KOPT-K1 (cell line): ENCODE results near the gene SPRR2F.
"Not testable (repeated sequence)": the region's sequence is repeated elsewhere in the genome, so short reads cannot be mapped to it uniquely, and the experiment has no call there.

Experiments
- H3K27ac ChIP-seq: fragments of 200-600 bp; sonication (generic); 2 replicates; pipeline ENCODE4 v1.5.1; 2016; ENCODE audit warnings: antibody characterized with exemption, mild to moderate bottlenecking, low read depth, low read length; ENCODE audit not compliant: poor library complexity, severe bottlenecking
- H3K36me3 ChIP-seq: fragments of 200-600 bp; sonication (generic); 2 replicates; pipeline ENCODE4 v1.5.1; 2017; ENCODE audit warnings: antibody characterized with exemption, mild to moderate bottlenecking, low read length, moderate library complexity; ENCODE audit not compliant: insufficient read depth
- H3K9me3 ChIP-seq: fragments of 200-600 bp; sonication (generic); 2 replicates; pipeline ENCODE4 v1.5.1; 2017; ENCODE audit warnings: antibody characterized with exemption, low read length, mild to moderate bottlenecking; ENCODE audit not compliant: insufficient read depth, poor library complexity, severe bottlenecking

Gene SPRR2F, protein sequence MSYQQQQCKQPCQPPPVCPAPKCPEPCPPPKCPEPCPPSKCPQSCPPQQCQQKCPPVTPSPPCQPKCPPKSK

DNA sequence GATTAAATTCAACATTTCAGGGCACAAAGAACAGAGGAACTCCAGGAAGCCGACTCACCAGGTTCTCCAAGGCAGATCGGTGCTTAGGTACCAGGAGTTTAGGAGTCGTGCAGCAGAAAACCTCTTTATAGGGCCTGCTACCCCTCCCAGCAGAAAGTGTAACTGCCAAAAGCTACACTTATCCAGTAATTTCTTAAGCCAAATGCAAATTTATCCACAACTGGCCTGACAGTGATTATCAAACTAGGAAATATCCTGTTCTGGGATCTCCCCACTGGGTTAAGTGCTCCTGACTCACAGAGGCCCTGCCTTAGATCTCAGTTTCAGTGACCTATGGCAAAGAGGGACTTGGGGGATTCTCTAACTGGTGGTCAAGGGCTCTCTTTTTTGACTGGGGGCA is at the start of gene SPRR2F:
TSS of gene SPRR2F (minus strand) at position 101 of the 400 bp plus-strand sequence. CDS start 783 bp downstream, outside the sequence.
- Histone ChIP-seq H3K9me3 (no peaks in the 10 kb centered on the region), H3K36me3 (no peaks in the 10 kb centered on the region), H3K27ac (no peak within 1 kb of the TSS)

DNA sequence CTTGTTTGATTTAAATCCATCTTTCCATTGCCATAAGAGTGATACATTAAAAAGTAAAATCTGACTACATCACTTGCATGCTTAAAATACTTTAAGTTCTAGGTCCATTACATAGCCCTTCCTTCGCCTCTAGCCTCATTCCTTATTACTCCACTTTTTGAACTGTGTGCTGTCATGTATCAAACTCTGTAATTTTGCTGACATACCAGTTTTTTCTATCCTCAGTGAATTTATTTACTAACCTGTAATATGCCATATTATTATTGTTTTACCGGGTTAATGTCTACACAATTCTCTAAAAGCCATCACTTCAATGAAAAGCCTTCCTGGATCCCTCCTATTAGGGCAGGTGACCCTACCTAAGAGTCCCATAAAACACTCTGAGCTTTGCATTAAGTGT is 42.2 kb upstream of the SPRR2F start:
- H3K36me3 ChIP-seq = no peaks in the 10 kb centered on the region
- H3K9me3 ChIP-seq = peaks cover 20% of the 10 kb centered on the region
- no peak overlapping the region for H3K27ac ChIP-seq

DNA sequence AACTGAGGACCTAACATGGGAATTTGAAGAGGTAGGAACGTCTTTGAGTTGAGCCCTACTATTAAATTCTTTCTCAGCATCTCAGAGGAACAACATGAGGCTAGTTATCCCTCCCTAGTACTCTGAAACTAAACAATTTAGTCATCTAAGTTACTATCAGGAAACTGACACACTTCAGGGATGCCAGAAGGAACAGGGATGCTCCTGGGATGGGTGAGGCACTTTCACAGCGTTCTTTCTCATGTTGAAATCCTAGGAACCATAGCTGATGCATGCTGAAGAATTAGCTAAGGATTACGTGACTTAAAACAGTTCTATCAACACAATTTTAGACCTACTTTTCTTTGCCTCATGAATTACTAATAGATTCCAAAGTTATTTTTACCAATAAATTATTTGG is 39.2 kb upstream of the SPRR2F start:
- no peaks in the 10 kb centered on the region for H3K9me3 ChIP-seq
- H3K36me3 ChIP-seq = no peaks in the 10 kb centered on the region
- no peak overlapping the region for H3K27ac ChIP-seq

DNA sequence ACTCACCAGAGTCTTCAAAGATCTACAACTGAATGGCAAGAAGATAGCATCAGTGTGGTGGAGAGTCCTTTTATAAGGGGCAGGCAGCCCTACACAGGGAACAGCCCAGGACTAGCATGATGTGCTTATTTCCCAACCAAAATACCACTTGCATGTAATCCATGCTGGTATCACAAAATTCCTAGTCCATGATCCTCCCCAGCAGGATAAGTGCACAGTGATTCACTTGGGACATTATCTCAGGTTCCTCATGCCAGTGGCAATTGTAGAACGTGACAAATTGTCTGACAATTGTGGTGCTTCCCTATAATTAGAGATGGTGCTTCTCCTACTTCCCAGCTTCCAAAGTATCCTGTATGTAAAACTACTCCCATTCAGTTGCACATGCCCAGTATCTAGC is 37.5 kb upstream of the SPRR2F start, which contains the start of gene SPRR2G:
TSS of gene SPRR2G (minus strand) at position 45 of the 400 bp plus-strand sequence. CDS start 780 bp downstream, outside the sequence.
- Histone ChIP-seq H3K36me3 (no peaks in the 10 kb centered on the region), H3K27ac (no peak within 1 kb of the TSS), H3K9me3 (no peaks in the 10 kb centered on the region)

DNA sequence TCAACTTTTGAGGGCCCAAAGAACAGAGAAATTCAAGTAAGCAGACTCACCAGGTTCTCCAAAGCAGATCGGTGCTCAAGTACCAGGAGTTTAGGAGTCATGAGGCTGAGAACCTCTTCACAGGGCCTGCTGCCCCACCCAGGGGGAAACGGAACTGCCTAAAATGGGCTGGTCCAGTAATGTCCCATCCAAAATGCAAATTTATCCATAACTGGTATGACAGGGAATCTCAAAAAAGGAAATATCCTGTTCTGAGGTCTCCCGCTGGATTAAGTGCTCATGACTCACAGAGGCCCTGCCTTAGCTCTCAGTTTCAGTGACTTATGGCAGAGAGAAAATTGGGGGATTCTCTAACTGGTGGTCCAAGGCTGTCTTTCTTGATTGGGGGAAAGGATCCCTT is 28.1 kb upstream of the SPRR2F start:
- Histone ChIP-seq H3K27ac (no peak overlapping the region), H3K9me3 (no peaks in the 10 kb centered on the region)

DNA sequence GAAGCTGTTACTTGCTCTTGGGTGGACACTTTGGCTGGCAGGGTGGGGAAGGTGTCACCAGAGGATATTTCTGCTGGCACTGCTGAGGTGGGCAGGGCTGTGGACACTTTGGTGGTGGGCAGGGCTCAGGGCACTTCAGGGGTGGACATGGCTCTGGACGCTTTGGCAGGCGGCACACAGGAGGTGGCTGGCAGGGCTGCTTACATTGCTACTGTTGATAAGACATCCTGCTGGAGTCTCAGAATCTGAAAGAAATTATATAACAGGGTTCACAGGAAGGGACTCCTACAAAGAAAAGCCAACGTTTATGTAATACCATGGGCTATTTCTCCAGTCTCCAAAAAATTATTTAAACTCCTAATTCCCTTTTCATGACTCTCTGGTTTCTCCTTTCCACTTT is 27.2 kb upstream of the SPRR2F start:
- Histone ChIP-seq H3K36me3 (no peaks in the 10 kb centered on the region), H3K9me3 (no peaks in the 10 kb centered on the region), H3K27ac (no peak overlapping the region)

More for the DNA sequence above, 28.1 kb upstream of the SPRR2F start:
- H3K36me3 ChIP-seq = no peaks in the 10 kb centered on the region

DNA sequence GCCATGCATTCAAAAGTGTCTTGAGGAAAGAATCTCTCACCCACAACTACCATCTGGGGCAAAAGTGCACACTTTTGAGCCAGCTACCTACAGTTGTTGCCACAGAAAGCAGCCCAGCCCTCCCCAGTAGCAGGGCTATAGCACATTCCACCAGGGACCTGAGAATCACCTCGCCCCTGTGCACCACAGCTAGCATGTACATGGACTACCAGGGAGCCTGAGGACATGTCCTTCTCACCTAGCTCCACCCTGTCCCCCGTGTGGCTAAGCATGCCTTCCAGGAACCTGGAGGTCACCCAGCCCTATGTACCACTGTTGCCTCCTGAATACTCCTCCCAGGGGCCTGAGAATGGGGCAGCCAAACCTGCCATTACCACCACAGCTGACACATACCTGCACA is 20.4 kb upstream of the SPRR2F start:
- Histone ChIP-seq H3K36me3 (no peaks in the 10 kb centered on the region), H3K9me3 (no peaks in the 10 kb centered on the region), H3K27ac (no peak overlapping the region)

DNA sequence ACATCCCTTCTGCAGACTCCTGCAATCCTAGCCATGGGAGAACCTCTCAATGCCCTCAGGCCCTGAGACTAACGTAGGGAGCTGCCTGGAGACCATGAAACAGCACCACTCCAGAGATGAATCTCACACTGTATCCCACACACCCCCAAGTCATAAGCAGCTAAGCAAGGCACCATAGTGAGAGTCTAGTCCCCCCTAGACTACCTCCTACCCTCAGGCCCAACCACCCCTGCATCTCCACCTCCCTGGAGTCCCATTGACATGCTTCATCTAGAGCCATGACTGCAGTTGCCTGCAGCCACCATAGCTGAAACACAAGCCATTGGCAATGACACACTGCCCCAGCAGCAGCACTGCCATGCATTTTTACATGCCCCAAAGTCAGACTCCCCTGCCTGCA is 20.0 kb upstream of the SPRR2F start:
- no peak overlapping the region for H3K27ac ChIP-seq
- H3K36me3 ChIP-seq = no peaks in the 10 kb centered on the region
- H3K9me3 ChIP-seq = no peaks in the 10 kb centered on the region

DNA sequence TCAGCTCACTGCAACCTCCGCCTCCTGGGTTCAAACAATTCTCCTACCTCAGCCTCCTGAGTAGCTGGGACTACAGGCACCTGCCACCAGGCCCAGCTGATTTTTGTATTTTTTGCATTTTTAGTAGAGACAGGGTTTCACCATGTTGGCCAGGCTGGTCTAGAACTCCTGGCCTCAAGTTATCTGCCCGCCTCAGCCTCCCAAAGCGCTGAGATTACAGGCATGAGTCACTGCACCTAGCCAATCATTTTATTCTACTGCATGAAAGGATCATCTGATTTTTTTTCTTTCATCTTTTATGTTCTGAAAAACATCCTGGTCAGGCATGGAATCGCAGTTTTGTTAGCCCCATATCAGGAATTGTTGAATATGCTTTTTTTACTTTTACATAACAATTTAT is 15.4 kb upstream of the SPRR2F start:
- H3K9me3 ChIP-seq = not testable (repeated sequence)

DNA sequence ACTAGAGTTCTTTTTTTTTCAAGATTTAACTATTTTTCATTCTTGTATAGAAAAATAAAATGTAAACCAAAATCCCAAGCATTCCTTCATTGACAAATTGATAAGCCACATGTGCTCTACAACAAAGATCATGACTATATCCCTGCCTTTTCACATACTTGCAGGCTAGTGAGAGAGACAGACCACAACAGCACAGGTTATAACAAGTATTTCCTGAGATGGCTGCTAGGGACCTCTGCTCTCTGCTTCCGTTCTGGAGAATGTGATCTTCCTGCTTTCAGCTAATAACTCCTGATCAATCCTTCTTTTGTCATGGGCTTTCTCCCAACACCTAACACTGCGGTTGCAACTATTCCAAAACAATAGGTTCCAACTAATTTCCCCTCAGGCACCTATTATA is 14.0 kb upstream of the SPRR2F start:
- no peaks in the 10 kb centered on the region for H3K36me3 ChIP-seq
- H3K9me3 ChIP-seq = peaks cover 6% of the 10 kb centered on the region
- no peak overlapping the region for H3K27ac ChIP-seq

More for the DNA sequence above, 15.4 kb upstream of the SPRR2F start:
- not testable (repeated sequence) for H3K36me3 ChIP-seq, H3K27ac ChIP-seq

DNA sequence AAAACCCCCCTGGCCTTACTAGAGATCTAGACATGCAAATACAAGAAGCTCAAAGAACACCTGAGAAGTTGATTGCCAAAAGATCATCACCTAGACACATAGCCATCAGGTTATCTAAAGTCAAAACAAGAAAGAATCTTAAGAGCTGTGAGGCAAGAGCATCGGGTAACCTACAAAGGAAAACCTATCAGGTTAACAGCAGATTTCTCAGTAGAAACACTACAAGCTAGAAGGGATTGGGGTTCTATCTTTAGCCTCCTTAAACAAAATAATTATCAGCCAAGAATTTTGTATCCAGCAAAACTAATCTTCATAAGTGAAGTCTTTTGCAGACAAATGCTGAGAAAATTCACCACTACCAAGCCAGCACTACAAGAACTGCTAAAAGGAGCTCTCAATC is 12.2 kb upstream of the SPRR2F start:
- Histone ChIP-seq H3K36me3 (no peaks in the 10 kb centered on the region), H3K27ac (no peak overlapping the region), H3K9me3 (peaks cover 6% of the 10 kb centered on the region)

DNA sequence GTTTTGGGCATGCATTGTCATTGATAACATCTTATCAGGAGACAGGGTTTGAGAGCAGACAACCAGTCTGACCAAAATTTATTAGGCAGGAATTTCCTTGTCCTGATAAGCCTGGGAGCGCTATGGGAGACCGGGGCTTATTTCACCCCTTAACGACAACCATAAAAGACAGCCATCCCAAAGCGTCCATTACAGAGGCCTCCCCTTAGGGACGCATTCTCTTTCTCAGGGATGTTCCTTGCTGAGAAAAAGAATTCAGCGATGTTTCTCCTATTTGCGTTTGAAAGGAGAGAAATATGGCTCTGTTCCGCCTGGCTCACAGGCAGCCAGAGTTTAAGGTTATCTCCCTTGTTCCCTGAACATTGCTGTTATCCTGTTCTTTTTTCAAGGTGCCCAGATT is 10.5 kb upstream of the SPRR2F start:
- not testable (repeated sequence) for H3K9me3 ChIP-seq, H3K27ac ChIP-seq

DNA sequence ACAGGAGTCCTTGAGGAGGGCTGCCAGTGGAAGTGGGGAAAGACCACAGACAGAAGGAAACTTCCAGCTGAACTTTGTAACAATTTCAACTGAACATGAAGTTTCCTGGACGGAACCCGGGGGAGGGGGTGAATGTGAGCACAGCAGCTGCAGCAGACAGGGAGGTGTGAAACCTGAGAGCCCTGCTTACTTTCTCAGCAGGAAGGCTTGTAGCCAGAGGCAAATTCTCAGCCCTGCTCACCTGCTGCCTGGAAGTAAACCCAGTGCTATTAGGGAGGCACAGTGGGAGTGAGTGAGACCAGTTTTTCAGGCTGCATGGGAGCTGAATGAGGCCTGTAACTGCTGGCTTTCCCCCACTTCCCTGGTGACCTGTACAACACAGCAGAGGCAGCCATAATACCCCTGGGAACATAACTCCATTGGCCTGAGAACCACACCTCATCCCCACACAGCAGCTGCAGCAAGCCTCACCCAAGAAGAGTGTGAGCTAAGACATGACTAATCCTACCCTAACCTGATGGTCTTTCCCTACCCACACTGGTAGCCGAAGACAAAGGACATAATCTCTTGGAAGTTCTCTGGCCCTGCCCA is 9.6 kb upstream of the SPRR2F start:
- no peak overlapping the region for H3K27ac ChIP-seq
- H3K36me3 ChIP-seq = no peaks in the 10 kb centered on the region
- peaks cover 6% of the 10 kb centered on the region for H3K9me3 ChIP-seq

More for the DNA sequence above, 10.5 kb upstream of the SPRR2F start:
- not testable (repeated sequence) for H3K36me3 ChIP-seq

DNA sequence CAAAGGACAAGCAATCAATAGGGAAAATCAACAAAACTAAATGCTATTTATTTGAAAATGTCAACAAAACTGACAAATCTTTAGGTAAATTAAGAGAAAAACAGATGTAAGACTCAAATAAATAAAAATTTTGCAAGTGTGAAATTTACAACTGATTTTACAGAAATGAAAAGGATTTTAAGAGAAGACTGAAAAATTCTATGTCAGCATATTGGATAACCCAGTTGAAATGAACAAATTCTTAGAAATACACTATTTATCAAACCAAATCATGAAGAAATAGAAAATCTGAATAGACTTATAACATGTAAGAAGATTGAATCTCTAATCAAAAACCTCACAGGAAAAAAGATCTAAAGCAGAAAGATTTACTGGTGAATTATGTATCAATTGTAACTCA is 7.6 kb upstream of the SPRR2F start:
- Histone ChIP-seq H3K9me3 (peaks cover 6% of the 10 kb centered on the region), H3K27ac (no peak overlapping the region), H3K36me3 (no peaks in the 10 kb centered on the region)

DNA sequence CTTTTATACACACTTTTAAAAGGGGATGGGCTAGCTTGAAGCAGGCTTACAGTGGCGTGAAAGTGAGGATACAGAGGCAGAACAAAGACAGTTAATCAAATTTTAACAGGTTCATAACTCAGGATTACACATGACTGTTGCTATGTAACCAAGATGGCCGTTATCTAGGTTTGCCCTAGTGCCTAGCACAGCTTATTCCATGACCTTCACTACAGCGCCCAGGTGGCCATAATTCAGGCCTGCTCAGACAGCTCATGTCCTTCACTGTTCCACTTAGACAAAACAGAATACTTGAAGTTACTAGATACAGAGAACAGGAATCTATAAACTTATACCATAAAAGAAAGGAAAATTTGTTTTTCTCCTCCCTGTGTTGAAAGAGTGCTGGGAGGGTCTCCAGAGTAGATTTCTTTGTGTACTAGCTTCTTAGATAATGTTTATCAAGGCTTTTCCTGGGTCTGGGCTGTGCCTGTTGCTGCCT is 6.2 kb upstream of the SPRR2F start:
- Histone ChIP-seq H3K27ac (no peak overlapping the region), H3K9me3 (no peaks in the 10 kb centered on the region), H3K36me3 (no peaks in the 10 kb centered on the region)

DNA sequence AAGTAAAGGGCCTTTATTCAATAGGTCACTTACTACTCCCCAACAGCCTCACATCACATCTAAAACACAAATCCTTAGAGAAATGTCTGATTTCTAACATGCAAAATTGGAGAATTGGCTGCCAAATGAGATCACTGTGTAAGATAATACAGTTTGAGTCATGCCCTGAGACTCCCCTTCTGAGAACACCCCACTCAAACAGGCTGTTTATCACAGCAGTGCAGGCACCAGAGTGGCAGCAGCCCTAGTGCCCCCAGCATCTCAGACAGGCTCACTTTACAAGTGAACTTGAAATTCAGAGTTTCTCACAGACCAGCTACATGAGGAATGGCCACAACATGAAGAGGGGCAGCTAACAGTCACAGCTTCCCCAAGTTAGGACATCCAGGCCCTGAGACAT is 1.9 kb upstream of the SPRR2F start:
- not testable (repeated sequence) for H3K27ac ChIP-seq, H3K9me3 ChIP-seq, H3K36me3 ChIP-seq
